Kidney (tissue), 14 donors: ENCODE data around the gene HK2. TPM values are rescaled to one million over a fixed set of nuclear protein-coding genes. Genes with fewer than 3 reads are reported as not detected.

ENCODE experiments used
- DNase-seq, 5 donors: peaks; one replicate each; pipeline ENCODE4 v3.0.0-alpha.2; 2013 to 2020
- FAIRE-seq: peaks from 2 replicates; lab custom pipeline; 2012; peaks lifted over from hg19 to GRCh38; lab: Jason Lieb, UNC
- H3K27ac ChIP-seq, 2 donors: one replicate each; pipeline ENCODE4 v1.7.0; 2013; ENCODE audit warnings: low read depth in 2 of 2, low read length in 2 of 2, inconsistent platforms in 1 of 2
- H3K27me3 ChIP-seq: one replicate; pipeline ENCODE4 v1.7.1; 2013; ENCODE audit warnings: low read length, inconsistent platforms; ENCODE audit not compliant: control insufficient read depth, insufficient read depth
- H3K36me3 ChIP-seq, 3 donors: one replicate each; pipeline versions ENCODE4 v1.7.0 to v1.7.1; 2013; ENCODE audit warnings: low read length in 3 of 3, control low read depth in 1 of 3, inconsistent platforms in 1 of 3; ENCODE audit not compliant: insufficient read depth in 3 of 3, control insufficient read depth in 2 of 3
- H3K4me1 ChIP-seq, 3 donors: one replicate each; pipeline versions ENCODE4 v1.7.0 to v1.7.1; 2013; ENCODE audit warnings: low read length in 3 of 3, inconsistent platforms in 1 of 3, low read depth in 1 of 3; ENCODE audit not compliant: control insufficient read depth in 2 of 3, insufficient read depth in 2 of 3
- H3K4me3 ChIP-seq, 3 donors: one replicate each; pipeline versions ENCODE4 v1.7.0 to v1.8.1; 2013; ENCODE audit warnings: low read length in 3 of 3, control low read depth in 1 of 3, inconsistent platforms in 1 of 3
- H3K9ac ChIP-seq, 3 donors: one replicate each; pipeline versions ENCODE4 v1.7.0 to v1.7.1; 2013; ENCODE audit warnings: low read length in 3 of 3, control low read depth in 1 of 3, inconsistent platforms in 1 of 3
- H3K9me3 ChIP-seq, 3 donors: one replicate each; pipeline versions ENCODE4 v1.7.0 to v1.7.1; 2013; ENCODE audit warnings: low read length in 3 of 3, control low read depth in 1 of 3, inconsistent platforms in 1 of 3; ENCODE audit not compliant: control insufficient read depth in 2 of 3, insufficient read depth in 1 of 3
- intact Hi-C: fragments of 100-400 bp; cut with DNase I; formaldehyde crosslinking; loops from one replicate; pipeline ENCODE4 v1.11.1; 2022
- polyA plus RNA-seq: library from polyadenylated mRNA; stranded (reverse); fragments of 350-450 nt; fragmentation: Illumina TruSeq; extraction: RNeasy Lipid Tissue Mini Kit (QIAGEN cat#74804); gene quantifications from one replicate; pipeline ENCODE4 v1.2.3, GENCODE V29; 2014; ENCODE audit warnings: low read depth, low replicate concordance; ENCODE audit not compliant: insufficient read depth
- total RNA-seq: library from RNA; stranded (reverse); fragmentation: NEBNext Ultra II Directional; extraction: Animal tissue kit (Norgen Biotek cat#: 25700); gene quantifications from one replicate; pipeline ENCODE4 v1.2.1, GENCODE V29; 2021
- TF ChIP-seq, protein P1 (sequence below): IDR thresholded peaks from 3 replicates; pipeline ENCODE4 v1.5.1; 2012; ENCODE audit warnings: mild to moderate bottlenecking, moderate library complexity, borderline replicate concordance; ENCODE audit not compliant: insufficient read depth; ENCODE audit errors: extremely low read depth
- donor health status: control.
- donor health status: control.
- donor health status: control.
- donor health status: control.
- donor health status: control.
- donor health status: DM: yes; HTN: yes; CAD: no.
- donor health status: Normal renal cell carcinoma (clear cell type).

Gene HK2
- total and polyA plus RNA-seq, 2 donors from 2014 or later, result 0.47 to 8.6 TPM

DNA sequence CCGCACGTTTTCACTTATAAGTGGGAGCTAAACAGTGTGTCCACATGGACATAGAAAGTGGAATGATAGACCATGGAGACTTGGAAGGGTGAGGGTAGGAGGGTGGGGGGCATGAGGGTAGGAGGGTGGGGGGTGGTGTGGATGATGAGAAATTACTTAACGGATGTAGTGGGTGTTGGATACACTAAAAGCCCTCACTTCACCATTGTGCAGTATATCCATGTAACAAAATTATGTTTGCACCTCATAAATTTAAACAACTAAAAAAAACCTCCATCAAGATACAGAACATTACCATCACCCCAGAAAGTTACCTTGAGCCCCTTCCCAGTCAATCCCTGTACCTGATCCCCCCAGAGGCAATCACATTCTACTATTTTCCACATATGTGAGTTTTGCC, 26.2 kb downstream of the HK2 start:
- H3K36me3 ChIP-seq, result no peaks in the 10 kb centered on the region
- H3K27ac ChIP-seq, result no peak overlapping the region
- TF ChIP-seq, protein P1, sequence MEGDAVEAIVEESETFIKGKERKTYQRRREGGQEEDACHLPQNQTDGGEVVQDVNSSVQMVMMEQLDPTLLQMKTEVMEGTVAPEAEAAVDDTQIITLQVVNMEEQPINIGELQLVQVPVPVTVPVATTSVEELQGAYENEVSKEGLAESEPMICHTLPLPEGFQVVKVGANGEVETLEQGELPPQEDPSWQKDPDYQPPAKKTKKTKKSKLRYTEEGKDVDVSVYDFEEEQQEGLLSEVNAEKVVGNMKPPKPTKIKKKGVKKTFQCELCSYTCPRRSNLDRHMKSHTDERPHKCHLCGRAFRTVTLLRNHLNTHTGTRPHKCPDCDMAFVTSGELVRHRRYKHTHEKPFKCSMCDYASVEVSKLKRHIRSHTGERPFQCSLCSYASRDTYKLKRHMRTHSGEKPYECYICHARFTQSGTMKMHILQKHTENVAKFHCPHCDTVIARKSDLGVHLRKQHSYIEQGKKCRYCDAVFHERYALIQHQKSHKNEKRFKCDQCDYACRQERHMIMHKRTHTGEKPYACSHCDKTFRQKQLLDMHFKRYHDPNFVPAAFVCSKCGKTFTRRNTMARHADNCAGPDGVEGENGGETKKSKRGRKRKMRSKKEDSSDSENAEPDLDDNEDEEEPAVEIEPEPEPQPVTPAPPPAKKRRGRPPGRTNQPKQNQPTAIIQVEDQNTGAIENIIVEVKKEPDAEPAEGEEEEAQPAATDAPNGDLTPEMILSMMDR, result no peak
- H3K4me1 ChIP-seq, result peaks cover 0 to 2% (median 0%) of the 10 kb centered on the region in 3 donors
- no peaks in the 10 kb centered on the region for H3K9me3 ChIP-seq
- DNase-seq (no peak), FAIRE-seq (no peak)
- H3K9ac ChIP-seq, result no peak overlapping the region
- H3K4me3 ChIP-seq, result no peak overlapping the region
- no peaks in the 10 kb centered on the region for H3K27me3 ChIP-seq
- intact Hi-C loops, result no loop called here

DNA sequence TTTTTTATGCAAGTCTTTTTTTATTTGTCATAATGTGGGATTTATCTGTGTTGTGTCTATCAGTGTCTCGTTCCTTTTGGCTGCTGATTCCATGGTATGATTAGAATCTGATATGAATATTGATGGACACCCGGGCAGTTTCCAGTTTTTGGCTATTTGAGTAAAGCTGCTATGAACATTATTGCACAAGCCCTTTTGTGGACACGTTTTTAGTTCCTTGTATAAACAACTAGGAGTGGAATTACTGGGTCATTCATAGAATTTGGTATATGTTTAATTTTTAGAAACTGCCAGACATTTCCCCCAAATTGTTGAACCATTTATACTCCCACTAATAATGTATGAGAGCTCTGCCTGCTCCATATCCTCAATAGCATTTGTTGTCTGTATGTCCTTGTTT, 26.6 kb downstream of the HK2 start:
- intact Hi-C loops, result no loop called here
- H3K9ac ChIP-seq, result no peak overlapping the region
- no peaks in the 10 kb centered on the region for H3K9me3 ChIP-seq
- H3K4me1 ChIP-seq, result peaks cover 0 to 2% (median 0%) of the 10 kb centered on the region in 3 donors
- TF ChIP-seq, protein P1, result no peak
- no peak overlapping the region for H3K27ac ChIP-seq
- no peak for FAIRE-seq
- H3K4me3 ChIP-seq, result no peak overlapping the region
- no peaks in the 10 kb centered on the region for H3K36me3 ChIP-seq
- no peaks in the 10 kb centered on the region for H3K27me3 ChIP-seq
- no peak for DNase-seq

DNA sequence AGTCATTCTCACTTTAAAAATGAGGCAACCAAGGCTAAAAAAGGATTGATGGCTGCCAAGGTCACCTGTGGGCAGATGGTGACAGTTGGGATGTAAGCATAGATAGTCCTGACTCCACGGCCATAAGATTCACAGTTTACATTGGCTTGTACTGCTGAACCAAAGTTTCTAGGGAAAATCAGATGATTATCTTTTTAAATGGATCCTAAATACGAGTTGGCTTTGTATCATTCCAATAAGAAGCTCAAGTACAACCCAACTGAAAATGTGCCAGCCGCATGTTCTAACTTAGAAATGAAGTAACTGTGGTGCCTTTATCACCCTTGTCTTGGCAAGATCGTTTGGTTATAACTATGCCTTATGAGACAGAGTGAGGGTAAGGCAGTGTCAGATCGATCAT, 27.6 kb downstream of the HK2 start:
- Histone ChIP-seq H3K4me1 (peaks cover 0 to 2% (median 0%) of the 10 kb centered on the region in 3 donors), H3K27me3 (no peaks in the 10 kb centered on the region)

More for the DNA sequence above, 27.6 kb downstream of the HK2 start:
- H3K27ac ChIP-seq, result no peak overlapping the region
- DNase-seq, result no peak
- FAIRE-seq, result no peak
- H3K36me3 ChIP-seq, result no peaks in the 10 kb centered on the region
- TF ChIP-seq, protein P1, result no peak
- no peak overlapping the region for H3K4me3 ChIP-seq
- no peaks in the 10 kb centered on the region for H3K9me3 ChIP-seq
- no peak overlapping the region for H3K9ac ChIP-seq
- intact Hi-C loops, result no loop called here
